Neural progenitor cell (in vitro differentiated cells): ENCODE data around the gene TMEM242.

Experiments used
- EZH2 ChIP-seq: fragments of 200-600 bp; sonication (generic); IDR thresholded peaks from 2 replicates; pipeline ENCODE4 v1.6.1; 2017; ENCODE audit warnings: antibody characterized with exemption, mild to moderate bottlenecking, moderate library complexity
- TF ChIP-seq, protein P1 (sequence below): fragments of 200-600 bp; sonication (generic); IDR thresholded peaks from 2 replicates; pipeline ENCODE4 v1.5.1; 2017; ENCODE audit warnings: antibody characterized with exemption, mild to moderate bottlenecking

DNA sequence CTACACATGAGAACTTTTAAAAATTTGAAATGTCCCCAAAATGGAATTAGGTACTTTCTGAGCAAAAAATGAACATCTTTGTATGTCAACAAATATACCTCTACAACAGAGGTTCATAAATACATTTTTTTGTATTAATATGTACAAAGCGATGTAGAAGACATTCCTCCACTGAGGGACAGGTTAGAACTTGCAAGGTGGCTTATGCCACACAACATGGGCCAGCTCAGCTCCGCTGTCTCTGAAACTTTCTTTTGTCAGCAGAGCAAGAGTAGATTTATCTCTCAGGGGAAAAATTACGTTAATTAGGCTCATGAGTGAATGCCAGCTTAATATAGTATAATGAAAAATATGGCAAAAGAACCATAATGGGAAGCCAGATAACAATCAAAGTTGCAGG, 10.6 kb upstream of the TMEM242 start:
- TF ChIP-seq, protein P1, sequence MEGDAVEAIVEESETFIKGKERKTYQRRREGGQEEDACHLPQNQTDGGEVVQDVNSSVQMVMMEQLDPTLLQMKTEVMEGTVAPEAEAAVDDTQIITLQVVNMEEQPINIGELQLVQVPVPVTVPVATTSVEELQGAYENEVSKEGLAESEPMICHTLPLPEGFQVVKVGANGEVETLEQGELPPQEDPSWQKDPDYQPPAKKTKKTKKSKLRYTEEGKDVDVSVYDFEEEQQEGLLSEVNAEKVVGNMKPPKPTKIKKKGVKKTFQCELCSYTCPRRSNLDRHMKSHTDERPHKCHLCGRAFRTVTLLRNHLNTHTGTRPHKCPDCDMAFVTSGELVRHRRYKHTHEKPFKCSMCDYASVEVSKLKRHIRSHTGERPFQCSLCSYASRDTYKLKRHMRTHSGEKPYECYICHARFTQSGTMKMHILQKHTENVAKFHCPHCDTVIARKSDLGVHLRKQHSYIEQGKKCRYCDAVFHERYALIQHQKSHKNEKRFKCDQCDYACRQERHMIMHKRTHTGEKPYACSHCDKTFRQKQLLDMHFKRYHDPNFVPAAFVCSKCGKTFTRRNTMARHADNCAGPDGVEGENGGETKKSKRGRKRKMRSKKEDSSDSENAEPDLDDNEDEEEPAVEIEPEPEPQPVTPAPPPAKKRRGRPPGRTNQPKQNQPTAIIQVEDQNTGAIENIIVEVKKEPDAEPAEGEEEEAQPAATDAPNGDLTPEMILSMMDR: no peak
- TF ChIP-seq EZH2: no peak
